ENCODE results near the gene PMFBP1.

DNA sequence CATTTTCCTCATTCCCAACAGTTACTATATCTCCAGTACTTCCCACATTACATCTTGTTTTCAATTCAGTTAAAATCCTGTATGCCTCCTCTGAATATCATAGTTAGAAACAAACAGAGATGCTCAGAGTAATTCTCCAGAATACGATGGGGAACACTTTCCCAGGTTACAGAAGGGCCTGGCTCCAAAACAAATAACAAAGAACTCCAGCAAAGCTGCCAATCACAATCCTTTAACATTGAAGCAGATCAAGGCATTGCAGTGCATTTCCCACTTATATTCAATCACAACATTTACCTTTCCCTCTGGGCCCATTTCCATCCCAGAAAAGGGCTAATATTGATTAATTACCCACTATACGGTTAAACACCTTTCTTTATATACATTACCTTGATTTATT, 29.4 kb upstream of the PMFBP1 start:
- TF ChIP-seq CTCF (IDR thresholded peaks at IDR 0.05), result no peak
- no peak for TF ChIP-seq YY1 (IDR thresholded peaks at IDR 0.05; ENCODE audit: low read depth)
- no peak for TF ChIP-seq NRF1 (IDR thresholded peaks at IDR 0.05; ENCODE audit: low read depth, low read length)
- TF ChIP-seq POLR2AphosphoS5 (IDR thresholded peaks at IDR 0.05; ENCODE audit: low read depth, low read length), result no peak
- no peak for TF ChIP-seq MAX (IDR thresholded peaks at IDR 0.05; ENCODE audit: low read depth)
